ENCODE results near the gene KAZN.

Gene KAZN

DNA sequence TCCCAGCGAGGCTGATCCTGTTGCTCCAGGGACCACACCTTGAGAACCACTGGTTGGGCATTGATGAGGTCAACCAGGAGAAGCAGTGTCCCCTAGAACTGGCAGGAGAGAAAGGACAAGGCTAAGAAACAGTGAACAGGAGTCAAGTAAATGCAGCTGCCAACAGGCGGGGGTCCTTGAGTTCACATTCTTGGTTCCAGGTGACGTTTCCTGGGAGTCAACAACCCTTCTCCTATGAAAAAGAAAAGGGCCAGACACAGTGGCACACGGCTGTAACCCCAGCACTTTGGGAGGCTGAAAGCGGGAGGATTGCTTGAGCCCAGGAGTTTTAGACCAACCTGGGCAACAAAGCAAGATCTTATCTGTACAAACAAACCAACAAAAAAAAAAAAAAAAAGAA, 98.3 kb downstream of the KAZN start:
- H3K27me3 ChIP-seq (ENCODE audit: insufficient read depth, low read length): peaks cover 6% of the 10 kb centered on the region; the same call in 1 of the 2 replicates
- TF ChIP-seq, protein P1, sequence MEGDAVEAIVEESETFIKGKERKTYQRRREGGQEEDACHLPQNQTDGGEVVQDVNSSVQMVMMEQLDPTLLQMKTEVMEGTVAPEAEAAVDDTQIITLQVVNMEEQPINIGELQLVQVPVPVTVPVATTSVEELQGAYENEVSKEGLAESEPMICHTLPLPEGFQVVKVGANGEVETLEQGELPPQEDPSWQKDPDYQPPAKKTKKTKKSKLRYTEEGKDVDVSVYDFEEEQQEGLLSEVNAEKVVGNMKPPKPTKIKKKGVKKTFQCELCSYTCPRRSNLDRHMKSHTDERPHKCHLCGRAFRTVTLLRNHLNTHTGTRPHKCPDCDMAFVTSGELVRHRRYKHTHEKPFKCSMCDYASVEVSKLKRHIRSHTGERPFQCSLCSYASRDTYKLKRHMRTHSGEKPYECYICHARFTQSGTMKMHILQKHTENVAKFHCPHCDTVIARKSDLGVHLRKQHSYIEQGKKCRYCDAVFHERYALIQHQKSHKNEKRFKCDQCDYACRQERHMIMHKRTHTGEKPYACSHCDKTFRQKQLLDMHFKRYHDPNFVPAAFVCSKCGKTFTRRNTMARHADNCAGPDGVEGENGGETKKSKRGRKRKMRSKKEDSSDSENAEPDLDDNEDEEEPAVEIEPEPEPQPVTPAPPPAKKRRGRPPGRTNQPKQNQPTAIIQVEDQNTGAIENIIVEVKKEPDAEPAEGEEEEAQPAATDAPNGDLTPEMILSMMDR (IDR thresholded peaks at IDR 0.05; ENCODE audit: low read length): no peak
- TF ChIP-seq EZH2 (IDR thresholded peaks at IDR 0.05; ENCODE audit: borderline replicate concordance, low read length): no peak
- no peak overlapping the region for H3K4me2 ChIP-seq (ENCODE audit: low read length)
- H3K9ac ChIP-seq (ENCODE audit: low read length): no peak overlapping the region
- H4K20me1 ChIP-seq (ENCODE audit: insufficient read depth, low read length): no peaks in the 10 kb centered on the region
- no peaks in the 10 kb centered on the region for H3F3A ChIP-seq (ENCODE audit: insufficient read depth, low read length)
- H3K9me2 ChIP-seq (ENCODE audit: low read depth, low read length): no peaks in the 10 kb centered on the region
- peaks cover 14% of the 10 kb centered on the region for H3K4me1 ChIP-seq (ENCODE audit: insufficient read depth, low read length, severe bottlenecking)
- H3K27ac ChIP-seq (ENCODE audit: low read depth, low read length, poor library complexity, severe bottlenecking): no peak overlapping the region
- H3K36me3 ChIP-seq (ENCODE audit: insufficient read depth, low read length): no peaks in the 10 kb centered on the region
- no peak overlapping the region for H2AFZ ChIP-seq (ENCODE audit: low read length)
- no peaks in the 10 kb centered on the region for H3K79me2 ChIP-seq (ENCODE audit: insufficient read depth, low read length)
- no peak overlapping the region for H3K4me3 ChIP-seq (ENCODE audit: low read depth, low read length, poor library complexity, severe bottlenecking)
- H3K9me3 ChIP-seq (ENCODE audit: low read length): no peaks in the 10 kb centered on the region

DNA sequence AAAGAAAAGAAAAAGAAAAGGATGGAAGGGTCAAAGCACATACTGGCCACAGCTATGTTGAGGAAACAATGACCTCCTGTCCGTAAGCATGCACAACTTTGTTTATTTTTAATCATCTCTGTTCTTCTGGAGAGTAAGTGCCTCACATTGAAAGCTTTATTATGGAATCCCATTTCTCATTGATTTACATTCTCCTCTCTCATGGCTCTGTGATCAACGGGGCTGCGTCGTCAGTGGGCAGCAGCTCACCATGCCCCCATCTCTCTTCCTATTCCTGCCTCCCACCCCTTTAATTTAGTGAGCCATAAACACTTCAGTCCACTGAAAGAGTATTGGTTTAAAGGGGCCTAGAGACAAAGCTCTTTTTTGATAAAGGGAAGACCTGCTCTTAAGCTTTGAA, 98.9 kb downstream of the KAZN start:
- Histone ChIP-seq H2AFZ (ENCODE audit: low read length) (no peak overlapping the region), H3K9ac (ENCODE audit: low read length) (no peak overlapping the region), H3F3A (ENCODE audit: insufficient read depth, low read length) (no peaks in the 10 kb centered on the region), H3K36me3 (ENCODE audit: insufficient read depth, low read length) (no peaks in the 10 kb centered on the region), H4K20me1 (ENCODE audit: insufficient read depth, low read length) (no peaks in the 10 kb centered on the region), H3K9me2 (ENCODE audit: low read depth, low read length) (no peaks in the 10 kb centered on the region), H3K4me3 (ENCODE audit: low read depth, low read length, poor library complexity, severe bottlenecking) (no peak overlapping the region), H3K9me3 (ENCODE audit: low read length) (no peaks in the 10 kb centered on the region), H3K4me2 (ENCODE audit: low read length) (no peak overlapping the region), H3K27ac (ENCODE audit: low read depth, low read length, poor library complexity, severe bottlenecking) (no peak overlapping the region), H3K4me1 (ENCODE audit: insufficient read depth, low read length, severe bottlenecking) (peaks cover 14% of the 10 kb centered on the region), H3K79me2 (ENCODE audit: insufficient read depth, low read length) (no peaks in the 10 kb centered on the region), H3K27me3 (ENCODE audit: insufficient read depth, low read length) (peaks cover 6% of the 10 kb centered on the region; the same call in 1 of the 2 replicates)
- TF ChIP-seq, protein P1 (IDR thresholded peaks at IDR 0.05; ENCODE audit: low read length): no peak
- TF ChIP-seq EZH2 (IDR thresholded peaks at IDR 0.05; ENCODE audit: borderline replicate concordance, low read length): no peak

DNA sequence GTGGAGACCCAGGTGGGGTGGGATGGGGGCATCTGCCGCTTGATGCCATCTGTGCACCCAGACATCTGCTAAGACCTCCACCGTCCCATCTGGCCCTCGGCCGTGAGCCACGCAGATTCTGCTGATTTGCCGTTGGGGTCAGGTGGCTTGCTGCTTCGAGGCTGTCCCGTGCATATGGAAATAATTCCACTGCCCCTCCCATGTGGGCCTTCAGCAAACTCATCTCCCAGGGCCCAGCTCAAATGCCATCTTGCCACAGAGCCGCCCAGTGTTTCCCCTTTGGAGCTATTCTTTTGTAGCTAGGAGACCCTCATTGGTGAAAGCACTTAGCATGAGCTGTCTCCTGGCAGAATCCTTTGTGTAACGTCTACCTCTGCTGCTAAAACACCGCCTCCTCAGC, 99.8 kb downstream of the KAZN start:
- Histone ChIP-seq H4K20me1 (ENCODE audit: insufficient read depth, low read length) (no peaks in the 10 kb centered on the region), H3K9me2 (ENCODE audit: low read depth, low read length) (no peaks in the 10 kb centered on the region), H3K36me3 (ENCODE audit: insufficient read depth, low read length) (no peaks in the 10 kb centered on the region), H3K9ac (ENCODE audit: low read length) (no peak overlapping the region), H3K4me1 (ENCODE audit: insufficient read depth, low read length, severe bottlenecking) (peaks cover 14% of the 10 kb centered on the region), H3K4me2 (ENCODE audit: low read length) (no peak overlapping the region), H3K4me3 (ENCODE audit: low read depth, low read length, poor library complexity, severe bottlenecking) (no peak overlapping the region), H3K9me3 (ENCODE audit: low read length) (no peaks in the 10 kb centered on the region), H3K27ac (ENCODE audit: low read depth, low read length, poor library complexity, severe bottlenecking) (no peak overlapping the region), H2AFZ (ENCODE audit: low read length) (no peak overlapping the region), H3K79me2 (ENCODE audit: insufficient read depth, low read length) (no peaks in the 10 kb centered on the region), H3F3A (ENCODE audit: insufficient read depth, low read length) (no peaks in the 10 kb centered on the region), H3K27me3 (ENCODE audit: insufficient read depth, low read length) (peaks cover 6% of the 10 kb centered on the region; the same call in 1 of the 2 replicates)
- TF ChIP-seq EZH2 (IDR thresholded peaks at IDR 0.05; ENCODE audit: borderline replicate concordance, low read length): no peak
- TF ChIP-seq, protein P1 (IDR thresholded peaks at IDR 0.05; ENCODE audit: low read length): no peak
